GM23248 (cell line): ENCODE results near the gene SELENOO.

Experiments used
- EZH2 ChIP-seq: fragments of 200-600 bp; sonication (generic); IDR thresholded peaks from 2 replicates; pipeline ENCODE4 v1.6.1; 2018; ENCODE audit warnings: antibody characterized with exemption, mild to moderate bottlenecking; ENCODE audit not compliant: insufficient read depth, poor library complexity, severe bottlenecking
- EZH2phosphoT487 ChIP-seq: fragments of 200-600 bp; sonication (generic); IDR thresholded peaks from 2 replicates; pipeline ENCODE4 v1.6.1; 2018; ENCODE audit warnings: antibody characterized with exemption, moderate library complexity, mild to moderate bottlenecking, low read depth; ENCODE audit not compliant: insufficient read depth

GRCh38 chr22:50169181-50169759 is 31.5 kb upstream of the SELENOO start:
- TF ChIP-seq EZH2 (peak; percentile 85), EZH2phosphoT487 (0 out of 2 replicates have a peak, but pooled peaks have one; percentile 56)
